GM19455 (cell line): ENCODE results near the gene METTL26.

Experiments used
- ATAC-seq: cut with Tn5 transposase; IDR thresholded peaks from one replicate; pipeline ENCODE4 v1.9.1; 2021; ENCODE audit not compliant: unreplicated experiment

Gene METTL26

GRCh38 chr16:674968-675883 is 39.1 kb upstream of the METTL26 start, which contains the start of gene RHBDL1:
TSS of gene RHBDL1 (plus strand) at chr16:675671. CDS start at chr16:675791, 120 bp downstream.
- ATAC-seq, result no peak

GRCh38 chr16:674214-674881 is 38.2 kb upstream of the METTL26 start:
- ATAC-seq, result no peak

GRCh38 chr16:673399-673991 is 37.4 kb upstream of the METTL26 start:
- ATAC-seq, result no peak

- no peak for ATAC-seq
Measured at GRCh38 chr16:672851-673250, 36.7 kb upstream of the METTL26 start.

GRCh38 chr16:672371-672770 is 36.3 kb upstream of the METTL26 start:
- no peak for ATAC-seq

GRCh38 chr16:671353-672131 is 35.4 kb upstream of the METTL26 start:
- no peak for ATAC-seq

- no peak for ATAC-seq
Measured at GRCh38 chr16:670485-671352, 34.6 kb upstream of the METTL26 start.

- no peak for ATAC-seq
Measured at GRCh38 chr16:669666-670065, 33.6 kb upstream of the METTL26 start.

GRCh38 chr16:668519-669171 is 32.5 kb upstream of the METTL26 start:
- ATAC-seq, result no peak

- peak; percentile 66 for ATAC-seq
Measured at GRCh38 chr16:667780-668518, 31.8 kb upstream of the METTL26 start, which contains the start of gene RHOT2. TSS of gene RHOT2 (plus strand) at chr16:668132. CDS start at chr16:668200, 68 bp downstream.

GRCh38 chr16:667113-667779 is 31.1 kb upstream of the METTL26 start:
- ATAC-seq, result no peak

GRCh38 chr16:666572-666971 is 30.5 kb upstream of the METTL26 start:
- no peak for ATAC-seq

GRCh38 chr16:662597-662996 is 26.5 kb upstream of the METTL26 start:
- no peak for ATAC-seq

GRCh38 chr16:662095-662494 is 26.0 kb upstream of the METTL26 start:
- no peak for ATAC-seq

GRCh38 chr16:661184-661821 is 25.2 kb upstream of the METTL26 start:
- no peak for ATAC-seq

GRCh38 chr16:660459-661183 is 24.5 kb upstream of the METTL26 start:
- no peak for ATAC-seq

- ATAC-seq, result no peak
Measured at GRCh38 chr16:660132-660458, 24.0 kb upstream of the METTL26 start.
